Coronary artery (tissue), 2 donors: ENCODE data around the gene TEPSIN.

Experiments used
- DNase-seq: peaks from one replicate; pipeline ENCODE4 v3.0.0-alpha.2; 2017; ENCODE audit warnings: low spot score
- H3K27ac ChIP-seq, 2 donors: fragments of 200-600 bp; sonication (generic); one replicate each; pipeline ENCODE4 v1.5.1; 2016 to 2019
- H3K4me3 ChIP-seq: fragments of 200-600 bp; sonication (generic); 2 replicates; pipeline ENCODE4 v1.5.1; 2016; ENCODE audit warnings: mild to moderate bottlenecking, moderate library complexity
- CTCF ChIP-seq: fragments of 200-600 bp; sonication (generic); IDR thresholded peaks from one replicate; pipeline ENCODE4 v1.5.1; 2019; ENCODE audit warnings: antibody characterized with exemption

TEPSIN gene

GRCh38 chr17:81277421-81277820 is 38.6 kb upstream of the TEPSIN start:
- Histone ChIP-seq H3K4me3 (peak overlapping the region; percentile 20), H3K27ac (peak overlapping the region in 1 of 2 donors; percentile 32)
- DNase-seq: no peak
- no peak for TF ChIP-seq CTCF

GRCh38 chr17:81276781-81277180 is 37.9 kb upstream of the TEPSIN start:
- H3K27ac ChIP-seq: no peak overlapping the region
- DNase-seq: no peak
- no peak overlapping the region for H3K4me3 ChIP-seq
- TF ChIP-seq CTCF: no peak

GRCh38 chr17:81274471-81274855 is 35.6 kb upstream of the TEPSIN start:
- H3K4me3 ChIP-seq: no peak overlapping the region
- no peak for TF ChIP-seq CTCF
- H3K27ac ChIP-seq: no peak overlapping the region
- DNase-seq: no peak

GRCh38 chr17:81273698-81274470 is 35.0 kb upstream of the TEPSIN start:
- no peak for DNase-seq

GRCh38 chr17:81272616-81273015 is 33.8 kb upstream of the TEPSIN start:
- peak overlapping the region in 1 of 2 donors; percentile 16 for H3K27ac ChIP-seq
- H3K4me3 ChIP-seq: no peak overlapping the region
- no peak for DNase-seq
- TF ChIP-seq CTCF: no peak

More at GRCh38 chr17:81273698-81274470, 35.0 kb upstream of the TEPSIN start:
- Histone ChIP-seq H3K4me3 (no peak overlapping the region), H3K27ac (no peak overlapping the region)
- no peak for TF ChIP-seq CTCF

- TF ChIP-seq CTCF: no peak
- Histone ChIP-seq H3K4me3 (no peak overlapping the region), H3K27ac (no peak overlapping the region)
- DNase-seq: no peak
These were observed 32.4 kb upstream of the TEPSIN start for GRCh38 chr17:81271226-81271625.

- no peak overlapping the region for H3K4me3 ChIP-seq
- TF ChIP-seq CTCF: no peak
- DNase-seq: no peak
- H3K27ac ChIP-seq: no peak overlapping the region
These were observed 31.4 kb upstream of the TEPSIN start for GRCh38 chr17:81270279-81270678.
